GM19099 (cell line): Measurements from ENCODE around the gene ADGRB2.

Experiments
- POLR2A ChIP-seq: IDR thresholded peaks from 3 replicates; pipeline ENCODE4 v1.6.1; 2011; ENCODE audit warnings: low read depth; ENCODE audit not compliant: insufficient read length; ENCODE audit errors: extremely low read depth

The ADGRB2 gene

DNA sequence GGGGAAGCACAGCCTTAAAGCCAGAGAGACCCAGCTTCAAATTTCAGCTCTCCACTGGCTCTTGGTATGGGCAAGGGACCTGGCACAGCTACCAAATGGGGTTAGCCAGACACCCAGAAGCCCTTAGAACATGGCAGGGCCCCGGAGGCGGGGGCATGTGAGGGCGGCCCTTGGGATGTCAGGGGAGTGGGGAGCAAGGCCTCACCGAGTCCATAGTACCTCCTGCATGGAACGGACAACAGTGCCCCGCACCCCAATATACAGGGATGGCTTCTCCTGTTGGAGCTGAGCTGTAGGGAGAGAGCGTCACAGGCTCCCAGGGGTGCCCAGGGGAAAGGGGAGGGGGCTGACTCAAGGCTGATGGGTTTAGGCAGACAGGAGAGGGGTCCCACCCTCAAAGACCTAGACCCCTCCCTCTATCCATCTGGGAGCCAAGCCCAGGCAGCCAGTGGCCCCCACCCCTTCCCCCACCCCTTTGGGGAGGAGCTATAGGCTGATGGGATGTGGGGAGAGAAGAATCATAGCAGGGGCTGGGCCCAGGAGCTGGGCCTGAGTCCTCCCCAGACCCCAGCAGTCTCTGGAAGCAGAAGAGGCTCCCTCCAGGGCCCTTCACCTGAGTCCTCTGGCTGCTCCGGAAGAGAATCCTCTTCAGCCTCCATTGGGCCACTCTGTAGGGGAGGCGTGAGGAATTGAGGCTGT lies 35.2 kb upstream of the ADGRB2 start:
- no peak for TF ChIP-seq POLR2A

DNA sequence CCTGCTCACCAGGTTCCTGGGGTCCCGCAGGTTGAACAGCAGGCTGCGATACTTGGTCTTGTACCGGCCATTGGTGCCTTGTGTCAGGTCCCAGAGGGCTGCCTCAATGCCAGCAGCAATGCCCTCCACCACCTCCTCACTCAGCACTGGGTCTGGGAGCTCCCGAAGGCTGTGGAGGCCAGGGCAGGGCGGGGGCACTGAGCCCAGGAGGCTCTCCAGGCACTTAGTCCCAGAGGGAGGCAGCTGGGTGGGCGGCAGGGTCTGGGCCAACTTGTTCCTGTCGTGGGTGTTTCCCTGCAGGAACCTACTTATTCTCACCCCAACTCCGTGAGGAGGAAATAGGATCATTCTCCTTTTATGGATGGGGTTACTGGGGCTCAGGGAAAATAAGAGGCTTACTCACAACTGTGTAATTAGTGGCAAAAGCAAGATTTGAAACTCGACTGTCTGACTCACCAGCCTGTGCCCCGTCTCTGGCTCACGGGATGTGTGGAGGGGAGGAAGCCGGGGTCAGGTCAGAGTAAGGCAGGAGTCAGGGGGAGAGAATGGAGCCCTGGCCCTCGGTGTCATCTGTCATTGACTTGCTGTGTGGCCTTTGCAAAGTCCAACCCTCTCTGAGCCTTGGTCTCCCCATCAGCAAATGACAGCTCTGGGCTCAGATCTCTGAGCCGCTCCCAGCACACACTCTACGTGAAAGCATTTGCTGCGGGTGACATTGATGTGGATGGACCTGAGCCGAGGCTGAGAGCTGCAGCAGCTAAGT lies 34.5 kb upstream of the ADGRB2 start:
- no peak for TF ChIP-seq POLR2A

DNA sequence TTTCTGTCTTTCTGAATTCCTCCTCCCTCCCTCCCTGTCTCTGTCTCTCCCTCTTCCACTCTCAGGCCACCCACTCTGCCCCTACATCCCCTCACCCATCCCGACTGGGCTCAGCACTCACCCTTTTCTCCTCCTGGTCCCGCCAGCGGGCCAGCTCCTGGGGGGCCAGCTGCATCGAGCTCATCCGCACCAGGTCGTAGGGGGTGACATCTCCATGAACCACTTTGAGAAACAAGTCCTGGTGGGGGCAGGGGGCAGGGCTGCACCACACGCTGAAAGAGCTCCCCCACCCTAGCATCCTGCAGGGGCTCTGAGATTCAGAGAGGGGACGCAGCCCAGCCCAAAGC lies 33.9 kb upstream of the ADGRB2 start:
- TF ChIP-seq POLR2A = no peak

DNA sequence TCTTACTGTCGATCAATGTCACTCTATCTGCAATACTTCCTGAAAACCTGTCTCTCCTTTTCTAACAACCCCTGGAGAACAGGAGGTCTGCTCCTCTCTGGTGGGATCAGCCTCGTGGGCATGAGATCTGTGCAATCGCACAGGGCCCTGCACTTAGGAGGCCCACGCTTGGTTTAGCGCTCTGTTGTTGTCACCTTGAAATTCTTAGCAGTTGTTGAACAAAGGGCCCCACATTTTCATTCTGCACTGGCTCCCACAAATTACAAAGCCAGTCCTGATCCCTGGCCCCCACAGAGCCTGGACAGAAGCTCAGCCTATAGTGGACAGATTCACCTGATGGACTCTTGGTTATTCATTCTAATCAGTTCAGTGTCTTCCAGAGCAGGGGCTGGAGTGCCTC lies 33.1 kb upstream of the ADGRB2 start:
- no peak for TF ChIP-seq POLR2A

DNA sequence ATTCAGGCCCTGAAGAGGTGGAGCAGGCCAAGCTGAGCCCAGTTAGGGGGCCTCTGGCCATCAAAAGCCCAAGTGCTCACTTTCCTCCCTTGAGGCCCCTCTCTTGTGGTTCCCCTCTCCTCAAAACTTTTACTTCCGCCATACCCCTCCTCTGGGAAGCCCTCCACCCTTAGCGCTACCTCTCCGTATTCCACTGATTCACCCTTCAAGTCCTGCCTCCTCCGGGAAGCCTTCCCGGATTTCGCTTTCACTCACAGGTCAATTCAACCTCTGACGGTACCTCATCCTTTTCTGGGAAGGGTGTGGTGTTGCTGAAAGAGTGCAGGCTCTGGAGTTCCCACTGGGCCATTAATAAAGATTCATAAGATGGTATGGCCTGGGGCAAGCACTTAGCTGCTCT lies 32.6 kb upstream of the ADGRB2 start:
- TF ChIP-seq POLR2A = no peak

DNA sequence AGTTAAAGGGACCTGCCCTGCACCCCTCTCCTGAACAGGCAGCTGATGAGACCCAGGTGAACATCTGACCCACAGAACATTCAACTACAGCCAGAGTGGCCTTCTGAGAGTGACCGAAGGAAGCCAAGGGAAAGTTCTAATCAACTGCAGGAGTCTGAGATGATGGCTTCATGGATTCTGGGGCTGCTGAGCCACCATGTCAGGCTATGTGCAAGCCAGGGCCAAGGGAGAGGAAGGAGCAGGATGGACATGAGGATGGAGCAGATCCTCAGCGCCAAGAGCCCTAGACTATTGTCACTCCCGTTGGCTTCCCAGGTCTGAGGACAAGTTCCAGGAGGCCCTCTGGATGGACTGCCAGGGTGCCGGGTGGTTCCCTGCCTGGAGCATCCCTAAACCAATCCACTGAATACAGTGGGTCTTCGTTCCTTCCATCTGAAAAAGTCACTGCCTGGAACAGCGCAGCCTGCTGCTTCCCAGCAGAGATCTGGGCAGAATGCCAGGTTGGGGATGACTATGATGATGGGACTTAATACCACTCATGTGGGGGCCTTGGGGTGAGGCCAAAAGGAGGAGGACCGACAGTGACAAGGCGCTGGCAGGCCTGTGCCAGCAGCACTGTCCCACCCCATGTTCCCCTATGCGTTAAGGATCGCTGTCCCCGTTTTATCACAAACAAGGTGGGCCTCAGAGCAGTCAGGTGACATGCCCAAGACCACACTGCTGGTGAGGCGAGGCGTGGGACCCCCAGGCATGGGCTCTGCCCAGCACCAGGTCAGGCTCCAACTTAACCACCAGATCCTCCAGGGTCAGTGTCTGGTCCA lies 31.9 kb upstream of the ADGRB2 start:
- TF ChIP-seq POLR2A = no peak

DNA sequence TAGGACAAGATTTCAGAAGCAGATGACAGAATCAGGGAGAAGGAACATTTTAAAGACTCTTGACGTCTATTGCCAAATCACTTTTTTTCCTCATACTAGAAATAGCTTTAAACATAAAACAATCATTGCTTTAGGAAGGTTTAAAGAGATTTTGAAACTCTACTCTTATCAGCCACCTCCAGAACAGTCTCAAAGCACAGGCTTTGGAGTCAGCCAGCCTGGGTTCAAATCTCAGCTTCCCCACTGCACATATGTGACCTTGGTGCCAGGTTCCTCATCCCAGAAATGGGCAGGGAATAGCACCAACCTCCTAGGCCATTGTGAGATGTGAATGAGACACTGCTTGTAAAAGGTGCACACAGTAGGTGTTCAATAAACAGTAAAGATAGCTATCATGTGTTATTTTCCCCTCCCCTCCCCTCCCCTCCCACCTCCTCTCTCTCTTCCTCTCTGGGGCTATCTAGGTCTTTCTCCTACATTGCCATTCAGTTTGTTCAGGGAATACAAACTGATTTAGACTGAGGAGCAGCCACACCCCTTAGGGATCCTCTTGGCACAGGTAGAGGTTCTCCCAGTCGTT lies 31.0 kb upstream of the ADGRB2 start:
- TF ChIP-seq POLR2A = no peak

DNA sequence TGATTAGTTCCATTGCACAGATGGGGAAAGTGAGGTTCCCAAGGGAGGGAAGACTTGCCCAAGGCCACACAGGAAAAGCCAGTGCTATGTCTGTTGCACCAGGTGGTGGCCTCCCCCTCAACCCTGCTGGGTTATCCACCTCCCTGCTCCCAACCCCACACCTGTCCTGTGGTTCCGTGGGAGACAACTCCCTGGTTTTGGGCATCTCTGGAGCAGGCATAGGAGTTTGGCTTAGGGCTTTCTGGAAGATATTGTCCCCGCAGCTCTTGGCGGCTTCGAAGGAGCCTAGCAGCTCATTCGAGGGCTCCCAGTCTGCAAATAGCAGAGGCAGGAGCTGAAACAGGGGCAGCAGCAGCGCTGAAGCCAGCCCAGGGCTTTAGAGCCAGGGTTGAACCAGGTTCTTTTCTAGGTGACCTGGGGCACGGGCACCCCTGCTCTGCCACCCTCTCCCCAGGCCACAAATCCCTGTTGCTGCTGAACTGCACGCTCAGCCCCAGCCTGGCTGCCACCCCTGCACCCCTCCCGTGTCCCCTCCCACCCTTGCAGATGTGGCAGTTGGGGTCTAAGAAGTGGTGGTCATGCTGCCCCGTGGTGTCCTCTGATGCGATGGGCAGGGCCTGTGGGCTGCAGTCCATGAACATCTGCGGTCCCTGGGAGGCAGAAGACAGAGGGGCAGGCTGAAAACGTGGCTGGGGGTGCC lies 29.6 kb upstream of the ADGRB2 start:
- TF ChIP-seq POLR2A = no peak

DNA sequence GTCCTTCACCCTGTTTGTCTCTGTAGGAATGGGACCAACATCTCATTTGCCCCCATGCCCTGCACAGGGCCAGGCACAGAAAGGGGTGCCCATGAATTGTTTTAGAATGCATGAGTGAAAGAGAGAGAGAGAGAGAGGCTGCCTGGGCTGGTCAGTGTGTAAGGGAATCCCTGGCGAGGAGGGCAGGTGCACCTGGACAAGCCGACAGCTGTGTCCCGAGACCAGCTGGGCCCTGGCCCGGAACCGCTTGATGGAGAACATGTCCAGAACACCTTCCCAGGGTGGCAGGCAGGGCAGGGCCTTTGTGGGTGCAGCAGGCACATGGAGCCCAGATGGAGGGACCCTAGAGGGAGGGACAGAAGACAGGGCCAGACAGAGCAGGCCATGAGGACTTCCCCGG lies 28.9 kb upstream of the ADGRB2 start:
- TF ChIP-seq POLR2A = no peak

DNA sequence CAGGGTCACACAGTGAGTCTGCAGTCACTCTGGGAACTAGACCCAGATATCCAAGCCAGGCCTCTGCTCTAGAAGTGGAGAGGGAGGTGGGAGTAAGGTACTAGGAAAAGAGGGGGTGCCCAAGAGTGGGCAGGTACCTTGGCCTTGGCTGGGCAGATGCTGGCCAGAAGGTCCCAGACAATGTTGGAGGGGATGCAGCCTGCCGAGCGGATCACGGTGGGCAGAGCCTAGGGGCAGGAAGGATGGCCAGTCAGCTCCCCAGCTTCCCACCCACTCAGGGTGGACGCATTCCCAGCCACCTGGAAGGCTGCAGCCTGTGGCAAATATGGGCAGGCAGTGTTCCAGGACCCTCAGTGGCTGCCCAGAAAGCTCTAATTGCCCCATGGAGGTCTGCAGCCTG lies 28.4 kb upstream of the ADGRB2 start:
- no peak for TF ChIP-seq POLR2A

DNA sequence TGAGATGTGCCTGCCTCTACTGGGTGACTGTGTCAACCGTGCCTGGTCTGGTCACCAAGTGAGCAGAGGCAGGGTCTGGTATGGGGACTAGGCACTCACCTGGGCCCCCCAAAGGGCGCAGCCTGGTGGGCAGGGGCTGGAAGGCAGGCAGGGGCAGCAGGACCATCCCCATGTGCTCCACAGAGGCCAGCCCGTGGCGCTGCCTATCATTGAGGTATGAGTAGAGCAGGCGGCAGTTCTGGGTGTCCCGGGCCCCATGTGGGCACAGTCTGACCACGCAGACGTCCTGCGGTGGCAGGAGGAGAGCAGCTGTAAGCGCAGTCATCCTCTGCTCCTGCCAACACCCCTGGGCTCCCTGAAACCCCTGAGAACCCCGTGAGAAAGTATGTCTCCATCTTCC lies 28.0 kb upstream of the ADGRB2 start:
- no peak for TF ChIP-seq POLR2A

DNA sequence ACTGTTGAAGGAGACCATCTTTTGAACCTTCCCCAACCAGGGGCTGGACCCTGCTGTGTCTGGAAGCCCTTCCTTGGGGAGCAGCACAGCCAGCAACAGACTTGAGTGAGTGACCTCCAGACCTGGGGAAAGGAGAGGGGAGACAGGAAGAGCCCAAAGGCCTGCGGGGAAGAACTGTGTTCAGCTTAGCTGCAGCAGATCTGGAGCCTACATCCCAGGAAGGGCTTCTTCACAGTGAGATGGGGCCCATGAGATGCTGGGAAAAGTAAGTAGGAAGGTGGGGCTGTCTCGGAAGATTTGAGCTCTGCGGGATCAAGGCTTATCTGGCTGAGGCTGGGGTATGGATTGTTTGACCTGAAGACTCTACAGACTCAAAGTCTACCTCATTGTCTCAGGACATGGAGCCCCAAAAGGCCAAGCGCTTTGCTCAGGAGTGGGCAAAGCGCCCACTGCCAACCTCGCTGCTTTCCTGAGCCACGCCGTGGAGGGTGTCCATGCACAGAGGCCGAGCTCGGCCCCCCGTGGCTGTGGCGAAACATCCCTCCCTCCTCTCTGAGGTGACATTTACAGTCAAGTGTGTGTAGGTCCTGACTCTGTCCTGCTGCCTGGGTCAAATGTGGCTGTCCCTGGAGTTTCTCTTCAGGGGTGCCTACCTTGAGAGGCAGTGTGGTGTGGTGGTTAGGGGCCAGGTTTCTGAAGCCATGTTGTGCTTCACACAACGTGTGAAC lies 27.2 kb upstream of the ADGRB2 start:
- TF ChIP-seq POLR2A = no peak

DNA sequence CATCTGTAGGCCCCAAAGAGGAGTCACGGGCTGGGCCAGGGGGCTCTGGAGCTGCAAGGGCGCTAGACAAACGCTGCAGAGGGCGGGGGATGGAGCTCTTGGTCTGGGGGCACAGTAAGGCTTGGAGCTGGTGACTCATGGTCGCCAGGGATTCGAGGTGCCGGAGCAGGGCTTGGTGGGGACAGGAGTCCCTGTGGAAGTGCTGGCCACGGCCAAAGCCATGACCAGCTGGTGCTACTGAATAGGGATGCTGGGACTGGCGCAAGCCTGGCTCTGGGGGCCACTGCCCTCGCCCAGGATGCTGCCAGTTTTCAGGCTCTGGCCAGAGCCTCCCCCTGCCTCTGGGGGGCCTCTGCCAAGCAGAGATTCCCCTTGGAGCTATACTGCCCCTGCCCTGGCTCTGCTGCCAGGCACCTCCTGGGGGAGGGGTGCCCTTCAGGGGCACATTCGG lies 26.5 kb upstream of the ADGRB2 start:
- no peak for TF ChIP-seq POLR2A

DNA sequence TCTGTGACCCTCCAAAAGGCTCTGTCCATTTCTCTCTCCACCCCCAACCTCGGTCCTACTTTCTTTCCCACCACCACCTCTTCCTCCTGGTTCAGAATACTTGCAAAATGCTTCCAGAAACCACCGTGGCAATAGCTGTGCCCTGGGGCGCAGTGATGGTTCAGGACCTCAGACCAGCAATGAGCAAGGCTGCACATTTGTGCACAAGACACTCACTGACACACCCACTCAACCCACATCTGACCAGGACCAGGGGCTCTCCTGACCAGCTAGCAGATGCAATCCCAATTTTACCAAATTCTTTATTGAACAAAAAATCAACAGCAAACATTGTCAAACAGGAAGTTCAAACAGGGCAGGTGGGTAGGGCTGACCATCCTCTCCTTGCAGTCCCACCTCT lies 26.0 kb upstream of the ADGRB2 start:
- TF ChIP-seq POLR2A = no peak

DNA sequence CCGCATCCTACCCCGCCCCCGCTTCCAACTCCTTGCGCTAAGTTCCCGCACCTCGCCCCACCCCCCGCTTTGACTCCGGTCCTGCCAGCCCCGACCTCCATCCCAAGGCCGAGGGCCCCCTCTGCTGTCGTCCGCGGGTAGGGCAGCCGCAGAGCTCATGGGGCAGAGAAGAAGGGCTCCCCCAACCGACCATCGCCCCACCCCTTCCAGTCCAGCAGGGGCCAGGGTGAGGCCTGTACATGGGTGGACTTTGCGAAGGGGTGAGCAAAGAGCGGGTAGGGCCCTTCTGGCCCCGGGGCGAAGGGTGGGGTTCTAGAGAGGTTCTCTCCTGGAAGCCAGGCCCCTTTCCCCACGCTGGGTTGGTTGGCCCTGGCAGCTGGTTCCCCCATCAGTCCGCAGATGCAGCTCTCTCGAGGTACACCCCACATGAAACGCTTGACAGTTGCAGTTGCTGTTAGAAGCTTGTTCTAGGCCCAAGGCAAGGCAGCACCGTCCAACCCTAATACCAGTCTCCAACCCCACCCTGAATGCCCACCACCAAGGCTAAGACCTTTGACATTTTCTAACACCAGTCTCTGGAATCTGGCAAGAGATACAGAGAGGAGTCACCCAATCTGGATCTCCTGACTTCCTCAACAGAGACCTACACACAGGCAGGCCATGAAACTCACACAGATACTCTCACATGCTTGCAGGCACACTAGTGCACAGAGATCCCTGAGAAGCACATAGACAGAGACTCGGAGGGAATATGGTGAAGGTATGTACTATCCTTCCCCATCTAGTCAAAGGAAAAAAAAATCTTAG lies 25.3 kb upstream of the ADGRB2 start:
- TF ChIP-seq POLR2A = no peak
